Fibroblast of pulmonary artery (primary cell): ENCODE data around the gene FBXW8.

Experiments
- DNase-seq: peaks from one replicate; pipeline ENCODE4 v3.0.0-alpha.2; 2010; ENCODE audit warnings: low read depth
- H3K4me3 ChIP-seq: replicated peaks from 2 replicates; pipeline ENCODE4 v1.5.1; 2011; ENCODE audit warnings: low read depth, mild to moderate bottlenecking, control low read depth, low read length, moderate library complexity
- CTCF ChIP-seq: IDR thresholded peaks from 2 replicates; pipeline ENCODE4 v1.5.1; 2011; ENCODE audit warnings: mild to moderate bottlenecking, control low read depth, low read length, inconsistent platforms; ENCODE audit errors: missing control alignments

FBXW8 gene

GRCh38 chr12:116910645-116911451 is at the start of gene FBXW8:
Gene FBXW8, plus strand, starts transcription at chr12:116910950. Its CDS starts 88 bp downstream, at chr12:116911038.
- DNase-seq = peak; percentile 76
- peak within 1 kb of the TSS; percentile 73 for H3K4me3 ChIP-seq
- TF ChIP-seq CTCF = no peak

- DNase-seq = peak; percentile 71
- H3K4me3 ChIP-seq = no peak overlapping the region
- TF ChIP-seq CTCF = no peak
These were observed 49.4 kb upstream of the FBXW8 start for GRCh38 chr12:116861320-116861719.

GRCh38 chr12:116862167-116862566 is 48.6 kb upstream of the FBXW8 start:
- TF ChIP-seq CTCF = no peak
- DNase-seq = no peak
- no peak overlapping the region for H3K4me3 ChIP-seq

- DNase-seq = no peak
- no peak overlapping the region for H3K4me3 ChIP-seq
- peak; percentile 43 for TF ChIP-seq CTCF
These were observed 47.4 kb upstream of the FBXW8 start for GRCh38 chr12:116863275-116863767.

- no peak for TF ChIP-seq CTCF
- H3K4me3 ChIP-seq = no peak overlapping the region
- peak; percentile 57 for DNase-seq
These were observed 46.2 kb upstream of the FBXW8 start for GRCh38 chr12:116864371-116865160.

- DNase-seq = no peak
- no peak for TF ChIP-seq CTCF
These were observed 43.2 kb upstream of the FBXW8 start for GRCh38 chr12:116867523-116867922.

More at GRCh38 chr12:116867523-116867922, 43.2 kb upstream of the FBXW8 start:
- H3K4me3 ChIP-seq = no peak overlapping the region
